CD4-positive, alpha-beta memory T cell (primary cell): Measurements from ENCODE around the gene SETD7. TPM values are rescaled to one million over a fixed set of nuclear protein-coding genes. Genes with fewer than 3 reads are reported as not detected.

Source experiments
- CTCF ChIA-PET: fragments of 350-600 bp; sonication (Branson Sonifier 250); formaldehyde crosslinking; loops from one replicate; lab custom pipeline; 2021; ENCODE audit warnings: inconsistent platforms; ENCODE audit not compliant: partially characterized antibody; lab: Charles Lee
- POLR2A ChIA-PET: fragments of 350-600 bp; sonication (Branson Sonifier 250); formaldehyde crosslinking; loops from one replicate; lab custom pipeline; 2021; ENCODE audit not compliant: partially characterized antibody; lab: Charles Lee
- DNase-seq, 5 donors: peaks; one replicate each; pipeline versions ENCODE4 v3.0.0 to v3.0.0-alpha.2; 2020 to 2022; ENCODE audit warnings: mixed read lengths in 1 of 5
- H3K27ac ChIP-seq: one replicate; pipeline ENCODE4 v1.7.0; 2013; ENCODE audit warnings: low read depth, low read length
- H3K27me3 ChIP-seq: 2 replicates; pipeline ENCODE4 v1.7.0; 2013; ENCODE audit warnings: mild to moderate bottlenecking, low read length, moderate library complexity; ENCODE audit not compliant: insufficient read depth
- H3K36me3 ChIP-seq: 2 replicates; pipeline ENCODE4 v1.7.0; 2013; ENCODE audit warnings: mild to moderate bottlenecking, low read length, moderate library complexity; ENCODE audit not compliant: insufficient read depth
- H3K4me1 ChIP-seq: 2 replicates; pipeline ENCODE4 v1.7.0; 2013; ENCODE audit warnings: mild to moderate bottlenecking, low read length, moderate library complexity; ENCODE audit not compliant: insufficient read depth
- H3K4me3 ChIP-seq, 2 donors: one replicate each; pipeline ENCODE4 v1.7.0; 2013; ENCODE audit warnings: low read length in 2 of 2, mild to moderate bottlenecking in 1 of 2
- H3K9me3 ChIP-seq, 2 donors: one replicate each; pipeline ENCODE4 v1.7.0; 2013; ENCODE audit warnings: low read length in 2 of 2, control low read depth in 1 of 2; ENCODE audit not compliant: control insufficient read depth in 1 of 2
- H3K27ac Mint-ChIP-seq, 7 donors: one replicate each; pipeline ENCODE4 v1.8.0; 2020 to 2021; ENCODE audit warnings: mixed read lengths in 7 of 7, mild to moderate bottlenecking in 6 of 7, inconsistent platforms in 3 of 7, moderate library complexity in 3 of 7
- H3K27me3 Mint-ChIP-seq, 2 donors: one replicate each; pipeline ENCODE4 v1.8.0; 2020 to 2021; ENCODE audit warnings: mixed read lengths in 2 of 2
- H3K36me3 Mint-ChIP-seq, 2 donors: one replicate each; pipeline ENCODE4 v1.8.0; 2020 to 2021; ENCODE audit warnings: mixed read lengths in 2 of 2, inconsistent platforms in 1 of 2, mild to moderate bottlenecking in 1 of 2
- H3K4me1 Mint-ChIP-seq, 4 donors: one replicate each; pipeline ENCODE4 v1.8.0; 2020 to 2021; ENCODE audit warnings: mixed read lengths in 4 of 4, mild to moderate bottlenecking in 1 of 4
- H3K4me3 Mint-ChIP-seq, 8 donors: one replicate each; pipeline ENCODE4 v1.8.0; 2020 to 2021; ENCODE audit warnings: mixed read lengths in 8 of 8, mild to moderate bottlenecking in 7 of 8, moderate library complexity in 6 of 8, inconsistent platforms in 3 of 8
- H3K9me3 Mint-ChIP-seq, 8 donors: one replicate each; pipeline ENCODE4 v1.8.0; 2020 to 2021; ENCODE audit warnings: mixed read lengths in 8 of 8, mild to moderate bottlenecking in 5 of 8, inconsistent platforms in 3 of 8, moderate library complexity in 1 of 8
- intact Hi-C: fragments of 100-400 bp; cut with micrococcal nuclease; formaldehyde crosslinking; loops from one replicate; pipeline ENCODE4 v1.15.1; 2023
- polyA plus RNA-seq, 2 donors: library from polyadenylated mRNA; unstranded; fragments of 300-500 nt; fragmentation: Illumina TruSeq; gene quantifications; one replicate each; pipeline ENCODE4 v1.2.3, GENCODE V29; 2021
- total RNA-seq, 2 experiments: library from RNA; stranded (reverse); gene quantifications; one replicate each; pipeline ENCODE4 v1.2.3, GENCODE V29; 2021

Gene SETD7
- total and polyA plus RNA-seq, 4 experiments from 2014 or later = 3.9 to 14.6 (median 9.7) TPM

GRCh38 chr4:139574641-139575040 is 18.6 kb upstream of the SETD7 start:
- Histone ChIP-seq H3K4me3 (no peak overlapping the region), H3K4me1 (no peaks in the 10 kb centered on the region), H3K36me3 (no peaks in the 10 kb centered on the region), H3K27ac (no peak overlapping the region), H3K27me3 (no peaks in the 10 kb centered on the region), H3K9me3 (no peaks in the 10 kb centered on the region)
- H3K36me3 Mint-ChIP-seq = no peaks in the 10 kb centered on the region
- intact Hi-C loops = no loop called here
- CTCF ChIA-PET = no interaction called here
- POLR2A ChIA-PET = no interaction called here
- no peaks in the 10 kb centered on the region for H3K4me1 Mint-ChIP-seq
- H3K4me3 Mint-ChIP-seq = no peak overlapping the region
- H3K27ac Mint-ChIP-seq = no peak overlapping the region
- DNase-seq = no peak
- peaks cover 0 to 2% of the 10 kb centered on the region in 2 donors for H3K27me3 Mint-ChIP-seq
- no peaks in the 10 kb centered on the region for H3K9me3 Mint-ChIP-seq

GRCh38 chr4:139568206-139568955 is 12.4 kb upstream of the SETD7 start:
- no peak overlapping the region for H3K4me3 ChIP-seq
- H3K9me3 ChIP-seq = no peaks in the 10 kb centered on the region
- CTCF ChIA-PET = interaction anchor here (1.2 kb wide), 1 partner anchor 89 kb away, joined by 3 read pairs; no protein-coding TSS in a partner anchor
- no peaks in the 10 kb centered on the region for H3K9me3 Mint-ChIP-seq
- H3K36me3 ChIP-seq = no peaks in the 10 kb centered on the region
- no peaks in the 10 kb centered on the region for H3K27me3 ChIP-seq
- POLR2A ChIA-PET = interaction anchor here (3.3 kb wide), 1 partner anchor 12 kb away, joined by 13 read pairs; the partner anchor contains the start of gene SETD7
- no peak overlapping the region for H3K4me3 Mint-ChIP-seq
- H3K36me3 Mint-ChIP-seq = no peaks in the 10 kb centered on the region
- H3K27ac ChIP-seq = no peak overlapping the region
- H3K4me1 Mint-ChIP-seq = no peaks in the 10 kb centered on the region
- DNase-seq = no peak
- intact Hi-C loops = no loop called here
- H3K27me3 Mint-ChIP-seq = no peaks in the 10 kb centered on the region
- no peaks in the 10 kb centered on the region for H3K4me1 ChIP-seq
- H3K27ac Mint-ChIP-seq = no peak overlapping the region

- CTCF ChIA-PET = interaction anchor here (0.6 to 1.2 kb wide), 3 partner anchors 88 to 537 kb away, joined by 3 read pairs; no protein-coding TSS in a partner anchor
These were observed 11.3 kb upstream of the SETD7 start for GRCh38 chr4:139567159-139567870.

GRCh38 chr4:139564502-139564901 is 8.5 kb upstream of the SETD7 start:
- no peaks in the 10 kb centered on the region for H3K36me3 Mint-ChIP-seq
- no peaks in the 10 kb centered on the region for H3K9me3 Mint-ChIP-seq
- no peak overlapping the region for H3K4me3 Mint-ChIP-seq
- CTCF ChIA-PET = interaction anchor here (1.1 to 1.3 kb wide), 3 partner anchors 63 to 91 kb away, joined by 3 to 7 read pairs (median 3); no protein-coding TSS in a partner anchor
- POLR2A ChIA-PET = interaction anchor here (0.6 to 1.3 kb wide), 4 partner anchors 8 to 141 kb away, joined by 3 to 5 read pairs (median 3); partner anchors contain the start of gene SETD7
- Histone ChIP-seq H3K36me3 (no peaks in the 10 kb centered on the region), H3K27me3 (no peaks in the 10 kb centered on the region), H3K4me1 (peaks cover 20% of the 10 kb centered on the region), H3K4me3 (no peak overlapping the region), H3K27ac (no peak overlapping the region), H3K9me3 (no peaks in the 10 kb centered on the region)
- peak in 1 of 5 donors; percentile 9 for DNase-seq
- peaks cover 9 to 29% (median 20%) of the 10 kb centered on the region in 4 donors for H3K4me1 Mint-ChIP-seq
- H3K27me3 Mint-ChIP-seq = no peaks in the 10 kb centered on the region
- intact Hi-C loops = no loop called here
- peak overlapping the region in 3 of 7 donors; percentile 12 to 62 (median 25) for H3K27ac Mint-ChIP-seq

More at GRCh38 chr4:139567159-139567870, 11.3 kb upstream of the SETD7 start:
- H3K4me1 ChIP-seq = no peaks in the 10 kb centered on the region
- intact Hi-C loops = no loop called here
- H3K4me3 ChIP-seq = no peak overlapping the region
- Mint-ChIP-seq H3K36me3 (no peaks in the 10 kb centered on the region), H3K9me3 (no peaks in the 10 kb centered on the region), H3K4me3 (no peak overlapping the region), H3K27me3 (no peaks in the 10 kb centered on the region), H3K4me1 (peaks cover 0 to under 1% (median 0%) of the 10 kb centered on the region in 4 donors), H3K27ac (peak overlapping the region in 1 of 7 donors; percentile 59)
- no peaks in the 10 kb centered on the region for H3K36me3 ChIP-seq
- DNase-seq = no peak
- POLR2A ChIA-PET = interaction anchor here (3.3 kb wide), 1 partner anchor 11 kb away, joined by 13 read pairs; the partner anchor contains the start of gene SETD7
- H3K9me3 ChIP-seq = no peaks in the 10 kb centered on the region
- no peaks in the 10 kb centered on the region for H3K27me3 ChIP-seq
- no peak overlapping the region for H3K27ac ChIP-seq

- H3K36me3 ChIP-seq = no peaks in the 10 kb centered on the region
- H3K9me3 ChIP-seq = no peaks in the 10 kb centered on the region
- no peak overlapping the region for H3K4me3 Mint-ChIP-seq
- no peak for DNase-seq
- no peaks in the 10 kb centered on the region for H3K9me3 Mint-ChIP-seq
- H3K4me1 ChIP-seq = peaks cover 20% of the 10 kb centered on the region
- intact Hi-C loops = no loop called here
- H3K27ac Mint-ChIP-seq = peak overlapping the region in 1 of 7 donors; percentile 22
- no peaks in the 10 kb centered on the region for H3K27me3 Mint-ChIP-seq
- ChIA-PET POLR2A (no interaction called here), CTCF (interaction anchor here (1.3 to 1.5 kb wide), 2 partner anchors 62 to 65 kb away, joined by 3 to 4 read pairs; no protein-coding TSS in a partner anchor)
- H3K27ac ChIP-seq = no peak overlapping the region
- peaks cover 14 to 39% (median 27%) of the 10 kb centered on the region in 4 donors for H3K4me1 Mint-ChIP-seq
- H3K27me3 ChIP-seq = no peaks in the 10 kb centered on the region
- no peak overlapping the region for H3K4me3 ChIP-seq
- H3K36me3 Mint-ChIP-seq = no peaks in the 10 kb centered on the region
These were observed 7.5 kb upstream of the SETD7 start for GRCh38 chr4:139563515-139563914.

DNA sequence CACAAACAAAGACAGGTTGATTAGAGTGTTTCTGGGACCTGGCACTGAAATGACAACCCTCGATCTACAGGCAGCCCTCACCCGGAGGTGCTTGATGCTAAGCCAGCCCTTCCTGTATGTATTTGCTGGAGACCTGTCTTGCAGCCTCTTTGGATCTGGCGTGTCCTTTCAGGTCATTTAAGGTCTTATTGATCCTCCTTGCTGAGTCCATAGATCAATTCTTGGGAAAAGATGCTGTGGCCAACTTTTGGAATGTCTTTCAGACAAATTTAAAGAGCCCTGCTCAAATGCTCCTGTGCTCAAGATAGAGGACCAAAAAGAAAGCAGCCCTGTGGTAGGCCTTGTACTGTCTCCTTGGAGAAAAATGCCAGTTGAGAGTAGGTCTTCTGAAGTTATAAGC is 6.8 kb upstream of the SETD7 start:
- H3K27me3 Mint-ChIP-seq = no peaks in the 10 kb centered on the region

More for the DNA sequence above, 6.8 kb upstream of the SETD7 start:
- Histone ChIP-seq H3K27me3 (no peaks in the 10 kb centered on the region), H3K4me1 (peaks cover 24% of the 10 kb centered on the region), H3K9me3 (no peaks in the 10 kb centered on the region), H3K4me3 (no peak overlapping the region), H3K27ac (no peak overlapping the region), H3K36me3 (no peaks in the 10 kb centered on the region)
- intact Hi-C loops = no loop called here
- H3K36me3 Mint-ChIP-seq = no peaks in the 10 kb centered on the region
- CTCF ChIA-PET = interaction anchor here (1.5 kb wide), 1 partner anchor 65 kb away, joined by 4 read pairs; no protein-coding TSS in a partner anchor
- DNase-seq = no peak
- H3K4me3 Mint-ChIP-seq = no peak overlapping the region
- POLR2A ChIA-PET = interaction anchor here (1.3 kb wide), 1 partner anchor 108 kb away, joined by 5 read pairs; no protein-coding TSS in a partner anchor
- H3K9me3 Mint-ChIP-seq = no peaks in the 10 kb centered on the region
- peaks cover 14 to 46% (median 31%) of the 10 kb centered on the region in 4 donors for H3K4me1 Mint-ChIP-seq
- peak overlapping the region in 1 of 7 donors; percentile 23 for H3K27ac Mint-ChIP-seq
